OCI-LY3 (cell line): ENCODE results near the gene NT5C.
"Not testable (repeated sequence)": the region's sequence is repeated elsewhere in the genome, so short reads cannot be mapped to it uniquely, and the experiment has no call there.

ENCODE experiments used
- H2AFZ ChIP-seq: fragments of 200-600, 300-600 bp; shearing (Covaris generic); 2 replicates; pipeline ENCODE4 v1.6.0; 2014; ENCODE audit warnings: antibody characterized with exemption, low read depth, low read length
- H3K27ac ChIP-seq: fragments of 200-600, 300-600 bp; sonication (generic); 2 replicates; pipeline ENCODE4 v1.5.1; 2014; ENCODE audit warnings: mild to moderate bottlenecking, low read length, moderate library complexity, mixed read lengths
- H3K27me3 ChIP-seq: fragments of 200-600, 300-600 bp; sonication (generic); 2 replicates; pipeline ENCODE4 v1.6.1; 2014; ENCODE audit warnings: low read depth, low read length, mixed read lengths
- H3K36me3 ChIP-seq: fragments of 200-600, 300-600 bp; sonication (generic); replicated peaks from 2 replicates; pipeline ENCODE3; 2014; ENCODE audit warnings: low read depth, low read length, mixed read lengths
- H3K4me1 ChIP-seq: fragments of 300-600, 200-600 bp; sonication (generic); 2 replicates; pipeline ENCODE4 v1.6.1; 2014; ENCODE audit warnings: low read length, mixed read lengths
- H3K4me2 ChIP-seq: fragments of 200-600, 300-600 bp; sonication (generic); 2 replicates; pipeline ENCODE4 v1.6.1; 2014; ENCODE audit warnings: low read length, mixed read lengths
- H3K4me3 ChIP-seq: fragments of 300-600, 200-600 bp; sonication (generic); 2 replicates; pipeline ENCODE4 v1.5.1; 2014; ENCODE audit warnings: antibody characterized with exemption, mild to moderate bottlenecking, low read length, moderate library complexity
- H3K79me2 ChIP-seq: fragments of 300-600, 200-600 bp; shearing (Covaris generic); 2 replicates; pipeline ENCODE4 v1.6.1; 2014; ENCODE audit warnings: mild to moderate bottlenecking, low read length, mixed read lengths
- H3K9ac ChIP-seq: fragments of 300-600, 200-600 bp; shearing (Covaris generic); 2 replicates; pipeline ENCODE4 v1.6.0; 2014; ENCODE audit warnings: mild to moderate bottlenecking, low read length, moderate library complexity
- H3K9me3 ChIP-seq: fragments of 200-600, 300-600 bp; shearing (Covaris generic); 2 replicates; pipeline ENCODE4 v1.6.1; 2014; ENCODE audit warnings: low read length, mixed read lengths; ENCODE audit not compliant: insufficient read depth
- H4K20me1 ChIP-seq: fragments of 200-600, 300-600 bp; sonication (generic); 2 replicates; pipeline ENCODE4 v1.6.1; 2016; ENCODE audit warnings: low read length, mixed read lengths; ENCODE audit not compliant: insufficient read depth
- CTCF ChIP-seq: fragments of 200-600, 300-600 bp; sonication (generic); IDR thresholded peaks from 2 replicates; pipeline ENCODE4 v1.5.1; 2014; ENCODE audit warnings: antibody characterized with exemption, low read length, low read depth
- EZH2phosphoT487 ChIP-seq: fragments of 200-600 bp; shearing (Covaris generic); IDR thresholded peaks from 2 replicates; pipeline ENCODE4 v1.6.1; 2018; ENCODE audit warnings: antibody characterized with exemption, mixed run types, low read depth

The NT5C gene

GRCh38 chr17:75144816-75145512 lies 13.4 kb upstream of the NT5C start:
- no peak for TF ChIP-seq CTCF
- TF ChIP-seq EZH2phosphoT487: no peak
- no peak overlapping the region for H3K27ac ChIP-seq
- H3K9ac ChIP-seq: no peak overlapping the region
- peaks cover 52% of the 10 kb centered on the region for H3K36me3 ChIP-seq
- H4K20me1 ChIP-seq: peaks cover 17% of the 10 kb centered on the region
- peaks cover 54% of the 10 kb centered on the region for H3K79me2 ChIP-seq
- no peaks in the 10 kb centered on the region for H3K27me3 ChIP-seq
- H2AFZ ChIP-seq: no peak overlapping the region
- H3K4me1 ChIP-seq: peaks cover 19% of the 10 kb centered on the region
- H3K4me3 ChIP-seq: no peak overlapping the region
- no peaks in the 10 kb centered on the region for H3K9me3 ChIP-seq
- no peak overlapping the region for H3K4me2 ChIP-seq

GRCh38 chr17:75142236-75142971 lies 10.9 kb upstream of the NT5C start:
- peaks cover 2% of the 10 kb centered on the region for H3K4me1 ChIP-seq
- H2AFZ ChIP-seq: no peak overlapping the region
- no peaks in the 10 kb centered on the region for H3K9me3 ChIP-seq
- TF ChIP-seq CTCF (no peak), EZH2phosphoT487 (no peak)
- no peaks in the 10 kb centered on the region for H3K27me3 ChIP-seq
- H3K27ac ChIP-seq: no peak overlapping the region
- H3K79me2 ChIP-seq: peaks cover 28% of the 10 kb centered on the region
- no peak overlapping the region for H3K9ac ChIP-seq
- peaks cover 50% of the 10 kb centered on the region for H3K36me3 ChIP-seq
- H3K4me2 ChIP-seq: no peak overlapping the region
- no peak overlapping the region for H3K4me3 ChIP-seq
- H4K20me1 ChIP-seq: no peaks in the 10 kb centered on the region

GRCh38 chr17:75138519-75138918 lies 7.0 kb upstream of the NT5C start:
- no peak overlapping the region for H3K9ac ChIP-seq
- no peak overlapping the region for H3K4me2 ChIP-seq
- TF ChIP-seq EZH2phosphoT487 (no peak), CTCF (no peak)
- H3K4me1 ChIP-seq: no peaks in the 10 kb centered on the region
- no peaks in the 10 kb centered on the region; the same call in 1 of the 2 replicates for H4K20me1 ChIP-seq
- H3K27me3 ChIP-seq: no peaks in the 10 kb centered on the region
- H3K9me3 ChIP-seq: no peaks in the 10 kb centered on the region
- no peak overlapping the region for H3K27ac ChIP-seq
- H3K36me3 ChIP-seq: peaks cover 29% of the 10 kb centered on the region
- peaks cover 10% of the 10 kb centered on the region for H3K79me2 ChIP-seq
- H2AFZ ChIP-seq: no peak overlapping the region
- no peak overlapping the region for H3K4me3 ChIP-seq

- H4K20me1 ChIP-seq, H3K4me2 ChIP-seq, H3K27ac ChIP-seq, H3K79me2 ChIP-seq, H3K27me3 ChIP-seq, H3K9ac ChIP-seq, H2AFZ ChIP-seq, H3K9me3 ChIP-seq, H3K4me1 ChIP-seq, H3K4me3 ChIP-seq: not testable (repeated sequence)
- H3K36me3 ChIP-seq: peaks cover 25% of the 10 kb centered on the region
Observed at GRCh38 chr17:75137762-75138161, 6.2 kb upstream of the NT5C start.
